ENCODE measurements around the gene CNTF. TPM values are rescaled to one million over a fixed set of nuclear protein-coding genes. Genes with fewer than 3 reads are reported as not detected.
"Not testable (repeated sequence)": the region's sequence is repeated elsewhere in the genome, so short reads cannot be mapped to it uniquely, and the experiment has no call there.

The CNTF gene, protein sequence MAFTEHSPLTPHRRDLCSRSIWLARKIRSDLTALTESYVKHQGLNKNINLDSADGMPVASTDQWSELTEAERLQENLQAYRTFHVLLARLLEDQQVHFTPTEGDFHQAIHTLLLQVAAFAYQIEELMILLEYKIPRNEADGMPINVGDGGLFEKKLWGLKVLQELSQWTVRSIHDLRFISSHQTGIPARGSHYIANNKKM
- 1 to 10 TPM; 1.0 to 1.3 (median 1.2) TPM for polyA plus RNA-seq (ENCODE audit: insufficient read length in 3 of 3)

DNA sequence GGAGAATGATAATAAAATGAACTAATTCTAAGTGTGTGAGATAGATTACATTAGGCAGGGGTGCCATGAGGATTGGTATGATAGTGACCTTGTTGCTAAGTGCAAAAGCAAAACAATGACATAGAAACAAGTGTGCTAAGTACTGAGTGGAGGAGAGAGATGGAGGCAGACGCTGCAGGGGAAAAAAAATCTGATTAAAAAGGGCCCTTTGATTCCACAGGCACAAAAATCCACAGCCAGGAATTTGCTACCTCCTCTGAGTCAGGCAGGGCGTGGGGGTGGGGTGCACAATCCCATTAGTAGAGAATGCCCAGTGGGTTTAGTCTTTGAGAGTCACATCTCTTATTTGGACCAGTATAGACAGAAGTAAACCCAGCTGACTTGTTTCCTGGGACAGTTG, at the start of gene CNTF:
Gene CNTF (plus strand): TSS at position 322 of the 400 bp plus-strand sequence. CDS start 88 bp downstream, outside the sequence.
- DNase-seq (ENCODE audit: low read depth in 3 of 3, low spot score in 2 of 3), result no peak

DNA sequence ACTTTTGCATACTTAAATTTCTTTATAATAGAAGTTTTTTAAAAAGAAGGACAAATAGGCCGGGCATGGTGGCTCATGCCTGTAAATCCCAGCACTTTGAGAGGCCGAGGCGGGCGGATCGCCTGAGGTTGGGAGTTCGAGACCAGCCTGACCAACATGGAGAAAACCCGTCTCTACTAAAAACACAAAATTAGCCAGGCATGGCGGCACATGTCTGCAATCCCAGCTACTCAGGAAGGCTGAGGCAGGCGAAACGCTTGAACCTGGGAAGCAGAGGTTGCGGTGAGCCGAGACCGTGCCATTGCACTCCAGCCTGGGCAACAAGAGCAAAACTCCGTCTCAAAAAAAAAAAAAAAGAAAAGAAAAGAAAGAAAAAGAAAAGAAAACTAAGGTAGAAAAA, 49.6 kb upstream of the CNTF start:
- not testable (repeated sequence) for DNase-seq (ENCODE audit: low read depth in 3 of 3, low spot score in 2 of 3)

DNA sequence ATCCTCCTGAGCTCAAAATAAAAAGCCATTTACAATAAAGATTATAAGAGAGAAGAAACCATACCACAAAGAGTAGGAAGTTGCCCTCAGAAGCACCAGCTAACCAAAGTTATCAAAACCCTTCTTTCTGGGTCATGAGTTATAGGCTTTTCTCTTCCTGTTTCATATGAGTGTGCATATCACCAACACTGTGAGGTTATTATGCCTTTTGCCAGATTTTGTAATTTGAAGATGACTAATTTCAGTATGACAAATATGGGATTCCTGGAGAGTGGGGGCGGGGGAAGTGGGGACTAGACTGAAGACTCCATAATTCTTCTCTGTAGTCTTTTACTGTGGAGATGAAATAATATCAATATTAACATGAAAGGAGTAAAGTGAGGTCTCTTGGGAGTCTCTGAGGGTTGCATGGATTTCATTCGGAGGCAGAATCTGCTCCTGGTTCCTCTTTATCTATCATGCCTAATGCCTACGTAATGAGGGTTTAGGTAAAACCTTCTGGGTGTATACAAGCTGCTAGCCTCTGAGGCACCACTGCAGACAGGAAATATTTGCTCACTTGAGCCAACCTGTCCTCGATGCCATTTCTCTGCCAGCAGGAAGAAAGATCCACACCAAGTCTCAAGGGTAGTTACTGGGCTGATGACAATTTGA, 48.9 kb upstream of the CNTF start:
- DNase-seq (ENCODE audit: low read depth in 3 of 3, low spot score in 2 of 3), result no peak

DNA sequence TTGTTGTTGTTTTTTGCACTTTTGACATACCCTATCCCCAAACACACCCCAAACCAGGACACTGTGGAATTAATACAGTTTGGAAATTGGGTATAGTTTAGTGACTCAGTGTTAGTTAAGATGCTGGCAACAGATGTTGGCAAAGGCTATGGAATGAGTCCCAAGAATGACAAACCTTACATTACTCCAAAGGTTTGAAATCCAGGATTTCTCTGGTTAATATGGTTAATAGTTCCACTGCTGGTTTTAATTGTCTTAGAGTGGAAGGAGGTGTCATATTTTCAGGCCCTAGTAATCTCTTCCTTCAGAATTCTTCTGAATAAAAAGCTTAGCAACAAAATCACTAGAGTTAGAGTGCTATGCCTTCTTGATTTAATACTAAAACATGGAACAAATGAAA, 47.6 kb upstream of the CNTF start:
- DNase-seq (ENCODE audit: low read depth in 3 of 3, low spot score in 2 of 3), result no peak

GRCh38 chr11:58575377-58576020, 47.0 kb upstream of the CNTF start, which contains the start of gene LPXN:
Gene LPXN (minus strand): TSS chr11:58575856. CDS start chr11:58575772, 84 bp downstream.
- no peak for DNase-seq (ENCODE audit: low read depth in 3 of 3, low spot score in 2 of 3)

- DNase-seq (ENCODE audit: low read depth in 3 of 3, low spot score in 2 of 3), result peak; percentile 6 to 10 (median 7)
Observed at GRCh38 chr11:58576887-58577471, 45.5 kb upstream of the CNTF start.

GRCh38 chr11:58577555-58578135, 44.8 kb upstream of the CNTF start:
- DNase-seq (ENCODE audit: low read depth in 3 of 3, low spot score in 2 of 3), result no peak

DNA sequence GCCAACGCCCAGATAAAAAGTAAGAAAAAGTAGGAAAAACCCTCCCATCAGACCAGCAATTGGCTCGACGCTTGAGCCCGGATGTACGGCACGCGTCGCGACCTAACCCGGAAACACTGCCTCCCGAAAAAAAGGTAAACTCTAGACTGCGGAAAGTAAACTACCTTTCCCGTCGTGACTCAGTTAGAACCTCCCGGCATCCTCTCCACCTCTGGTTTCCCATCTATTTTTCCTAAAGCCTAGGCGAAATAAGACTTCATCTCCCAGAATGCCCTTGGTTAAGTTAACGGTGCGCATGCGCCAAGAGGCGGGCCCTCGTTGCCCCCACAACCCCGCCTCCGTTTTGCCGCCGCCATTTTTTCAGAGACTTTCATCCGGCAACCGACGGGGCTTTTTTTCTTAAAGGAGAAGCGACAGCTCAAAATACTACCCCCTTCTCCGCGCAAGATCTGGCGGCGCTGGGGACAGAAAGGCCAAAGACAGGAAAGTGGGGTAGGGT, 44.3 kb upstream of the CNTF start:
- DNase-seq (ENCODE audit: low read depth in 3 of 3, low spot score in 2 of 3), result peak; percentile 96 to 98 (median 96)

DNA sequence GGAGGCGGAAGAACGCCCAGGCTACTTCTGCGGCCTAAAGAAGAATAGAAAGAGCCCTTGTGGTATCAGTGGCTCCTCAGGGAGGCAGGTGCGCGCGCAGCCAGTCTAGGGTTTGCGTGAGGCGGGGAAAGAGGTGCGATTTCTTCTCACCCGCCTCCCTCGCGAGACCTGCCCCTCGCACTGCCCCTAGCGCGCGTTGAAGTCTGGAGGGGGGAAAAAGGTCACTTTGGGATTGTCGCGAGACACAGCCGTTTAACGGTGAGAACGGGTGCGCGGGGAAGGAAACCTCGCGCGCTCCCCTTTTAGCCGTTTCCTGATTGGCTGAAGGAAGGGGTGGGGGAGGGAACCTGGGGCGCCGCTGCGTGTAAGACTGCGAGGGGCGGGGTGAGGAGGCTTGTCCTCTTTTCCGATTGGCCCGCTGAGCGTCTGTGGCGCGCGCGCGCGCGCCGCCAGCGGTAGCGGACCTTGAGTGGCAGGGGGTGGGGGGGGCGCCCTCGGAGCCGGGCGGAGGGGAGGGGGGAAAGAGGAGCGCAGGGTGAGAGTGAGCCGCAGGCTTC, 43.8 kb upstream of the CNTF start, which contains the start of gene ZFP91:
Gene ZFP91 (plus strand): TSS at position 429 of the 557 bp plus-strand sequence. CDS start 219 bp downstream, outside the sequence.
- peak; percentile 93 to 98 (median 95) for DNase-seq (ENCODE audit: low read depth in 3 of 3, low spot score in 2 of 3)

DNA sequence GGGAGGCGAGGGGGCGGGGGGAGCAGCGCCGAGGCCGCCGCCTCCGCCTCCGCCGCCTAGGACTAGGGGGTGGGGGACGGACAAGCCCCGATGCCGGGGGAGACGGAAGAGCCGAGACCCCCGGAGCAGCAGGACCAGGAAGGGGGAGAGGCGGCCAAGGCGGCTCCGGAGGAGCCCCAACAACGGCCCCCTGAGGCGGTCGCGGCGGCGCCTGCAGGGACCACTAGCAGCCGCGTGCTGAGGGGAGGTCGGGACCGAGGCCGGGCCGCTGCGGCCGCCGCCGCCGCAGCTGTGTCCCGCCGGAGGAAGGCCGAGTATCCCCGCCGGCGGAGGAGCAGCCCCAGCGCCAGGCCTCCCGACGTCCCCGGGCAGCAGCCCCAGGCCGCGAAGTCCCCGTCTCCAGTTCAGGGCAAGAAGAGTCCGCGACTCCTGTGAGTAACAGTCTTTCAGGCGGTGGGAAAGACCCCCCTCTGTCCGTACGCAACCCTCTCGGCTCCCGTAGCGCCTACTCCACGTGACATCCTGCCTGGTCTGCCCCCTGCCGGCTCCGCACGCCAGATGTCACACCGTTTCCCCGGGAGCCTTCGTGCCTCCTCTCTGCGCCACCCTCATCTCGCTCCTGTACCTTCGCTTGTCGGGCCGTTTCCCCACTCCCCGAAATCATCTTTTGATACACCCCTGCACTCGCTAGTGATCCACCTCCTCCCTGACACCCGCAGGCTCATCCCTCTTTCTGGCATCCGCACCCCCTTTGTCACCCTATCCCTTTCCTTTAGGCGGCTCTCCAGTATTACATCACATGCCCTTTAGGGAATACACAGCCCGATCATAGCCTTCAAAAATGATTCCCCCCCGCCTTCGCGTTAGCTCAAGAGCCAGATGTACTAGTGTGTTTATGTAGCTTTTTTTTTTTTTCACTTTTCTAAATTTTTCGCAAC, 43.0 kb upstream of the CNTF start:
- DNase-seq (ENCODE audit: low read depth in 3 of 3, low spot score in 2 of 3), result peak; percentile 82 to 87 (median 84)

- DNase-seq (ENCODE audit: low read depth in 3 of 3, low spot score in 2 of 3), result no peak
Observed at GRCh38 chr11:58580311-58580710, 42.2 kb upstream of the CNTF start.

DNA sequence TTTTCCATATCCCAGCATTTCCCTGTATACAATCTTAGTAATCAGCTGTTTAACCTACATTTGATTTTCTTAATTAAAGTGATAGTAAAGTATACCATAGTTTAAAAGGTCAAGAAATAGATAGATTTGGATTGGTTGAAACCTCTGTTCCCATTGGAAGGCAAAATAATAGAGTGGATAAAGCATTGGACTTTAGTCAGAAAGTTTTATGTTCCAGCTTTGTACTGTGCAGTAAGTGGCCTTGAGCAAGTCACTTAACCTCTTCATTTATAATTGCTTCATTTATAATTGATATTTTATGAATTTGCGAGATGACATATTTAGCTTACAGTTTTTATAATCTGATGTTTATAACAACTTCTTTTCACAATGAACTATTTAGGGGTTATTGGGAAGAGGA, 40.0 kb upstream of the CNTF start:
- DNase-seq (ENCODE audit: low read depth in 3 of 3, low spot score in 2 of 3), result no peak

DNA sequence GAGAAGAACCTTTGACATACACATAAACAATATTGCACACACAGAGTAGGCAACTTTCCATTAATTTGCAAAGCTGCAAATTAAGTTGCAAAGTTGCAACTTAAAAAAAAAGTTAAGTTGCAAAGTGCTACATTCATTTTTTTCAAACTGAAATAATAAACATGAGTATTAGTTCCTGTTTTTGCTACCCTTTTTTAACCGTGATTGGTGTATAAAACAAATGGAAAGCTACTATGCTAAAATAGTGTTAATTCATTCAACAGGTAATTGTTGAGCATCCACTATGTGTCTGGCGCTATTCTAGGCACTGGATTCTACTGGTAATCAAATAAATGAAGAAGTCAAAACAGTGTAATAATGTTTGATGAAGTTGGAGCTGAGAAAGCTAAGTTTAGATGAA, 35.5 kb upstream of the CNTF start:
- no peak for DNase-seq (ENCODE audit: low read depth in 3 of 3, low spot score in 2 of 3)

GRCh38 chr11:58591659-58592058, 30.8 kb upstream of the CNTF start:
- no peak for DNase-seq (ENCODE audit: low read depth in 3 of 3, low spot score in 2 of 3)

DNA sequence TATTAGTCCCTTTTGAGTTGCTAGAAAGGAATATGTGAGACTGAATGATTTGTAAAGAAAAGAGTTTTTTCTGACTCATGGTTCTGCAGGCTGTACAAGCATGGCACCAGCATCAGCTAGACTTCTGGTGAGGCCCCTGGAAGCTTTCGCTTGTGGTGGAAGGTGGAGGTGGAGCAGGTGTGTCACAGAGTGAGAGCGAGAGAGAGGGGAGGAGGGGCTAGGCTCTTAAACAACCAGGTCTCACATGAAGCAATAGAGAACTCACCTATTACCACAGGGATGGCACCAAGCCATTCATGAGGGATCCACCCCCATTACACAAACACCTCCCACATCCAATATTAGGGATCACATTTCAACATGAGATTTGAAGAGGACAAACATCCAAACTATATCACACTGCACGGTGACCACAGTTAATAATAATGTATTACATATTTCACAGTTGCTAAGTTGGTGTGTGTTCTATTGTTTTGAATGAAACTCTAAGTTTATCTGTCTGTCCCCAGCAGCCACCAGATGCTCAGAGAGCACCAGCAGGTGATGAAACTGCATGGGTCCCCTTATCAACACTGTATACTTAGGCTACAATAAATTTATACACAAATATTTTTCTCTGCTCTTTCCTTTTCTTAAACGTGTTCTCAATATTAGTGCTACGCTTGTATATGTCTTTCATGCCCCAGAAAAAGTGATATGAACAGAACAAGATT, 29.5 kb upstream of the CNTF start:
- DNase-seq (ENCODE audit: low read depth in 3 of 3, low spot score in 2 of 3), result no peak

DNA sequence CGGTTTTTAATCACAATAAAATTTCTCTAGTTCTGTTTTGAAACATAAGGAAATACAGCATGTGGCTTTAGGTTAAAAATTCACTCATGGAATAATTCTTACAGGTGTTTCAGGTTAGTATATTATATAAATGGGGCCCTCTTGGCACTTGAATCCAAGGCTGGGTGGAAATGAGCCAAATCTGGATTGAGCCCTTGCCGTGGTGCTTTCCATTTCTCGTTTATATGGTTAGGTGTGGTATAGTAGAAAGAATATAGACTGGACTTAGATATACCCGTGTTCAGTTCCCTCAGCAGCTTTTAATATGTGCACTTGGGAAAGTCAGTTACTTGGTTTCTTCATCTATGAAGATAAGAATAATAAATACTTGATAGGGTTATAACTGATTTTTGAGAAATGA, 27.6 kb upstream of the CNTF start:
- no peak for DNase-seq (ENCODE audit: low read depth in 3 of 3, low spot score in 2 of 3)

DNA sequence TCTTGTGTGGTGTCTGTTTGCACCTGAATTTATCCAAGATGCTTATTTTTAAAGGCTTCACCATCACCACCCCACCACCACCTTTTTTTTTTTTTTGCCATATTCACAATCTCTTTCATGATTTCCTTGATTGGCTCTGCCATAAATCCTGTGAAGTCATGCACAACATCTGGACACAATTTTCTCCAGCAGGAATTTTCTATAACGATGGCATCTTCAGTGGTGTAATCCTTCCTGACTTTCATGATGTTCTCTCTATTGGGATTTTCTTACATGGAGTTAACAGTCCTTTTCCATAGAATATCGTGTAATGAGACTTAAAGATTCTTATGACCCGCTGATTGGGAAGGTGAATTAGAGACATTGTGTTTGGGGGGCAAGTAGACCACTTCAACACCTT, 25.8 kb upstream of the CNTF start:
- no peak for DNase-seq (ENCODE audit: low read depth in 3 of 3, low spot score in 2 of 3)

DNA sequence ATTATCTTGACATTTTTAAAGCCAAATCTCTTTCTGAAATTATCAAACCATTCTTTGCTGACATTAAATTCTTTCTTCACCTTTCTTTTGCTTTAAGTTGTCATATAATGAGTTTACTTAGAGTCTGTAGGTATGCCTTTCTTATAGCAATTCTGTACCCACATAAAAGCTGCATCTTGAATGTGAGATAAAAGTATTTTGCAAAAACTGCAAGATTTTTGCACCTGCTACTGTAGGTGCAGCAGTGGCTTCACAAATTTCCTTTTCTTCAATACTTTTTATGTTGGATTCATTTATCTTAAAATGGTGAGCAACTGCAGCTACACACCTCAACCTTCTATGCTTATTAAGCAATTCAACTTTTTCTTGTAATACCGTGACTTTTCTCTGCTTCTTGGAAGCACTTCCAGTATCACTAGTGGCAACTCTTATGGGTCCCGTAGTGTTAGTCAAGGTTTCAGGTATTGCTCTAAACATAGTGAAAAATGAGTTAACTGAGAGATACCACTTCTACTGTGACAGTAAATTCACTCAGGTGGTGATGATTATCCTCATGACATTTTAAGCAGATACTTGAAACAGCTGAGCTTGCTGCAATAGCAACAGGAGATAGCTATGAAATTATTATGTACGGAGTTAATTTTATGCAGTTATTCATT, 24.9 kb upstream of the CNTF start:
- DNase-seq (ENCODE audit: low read depth in 3 of 3, low spot score in 2 of 3), result no peak

Data from right renal cortex interstitium (tissue), 3 donors.